HepG2 (cell line): ENCODE measurements around the gene CEP131. TPM values are rescaled to one million over a fixed set of nuclear protein-coding genes. Genes with fewer than 3 reads are reported as not detected.

ENCODE experiments used
- ADNP ChIP-seq: sonication (generic); formaldehyde crosslinking; IDR thresholded peaks from 2 replicates; pipeline ENCODE4 v1.4.0; 2020; ENCODE audit warnings: missing genetic modification reagents
- FOXP1 ChIP-seq, 2 experiments: fragments of 450-650 bp in 1 of 2; IDR thresholded peaks; 2 replicates each; pipeline ENCODE4 v1.6.1; 2017 to 2018; ENCODE audit warnings: antibody characterized with exemption in 1 of 2
- KLF12 ChIP-seq: sonication (generic); formaldehyde crosslinking; IDR thresholded peaks from 2 replicates; pipeline ENCODE4 v1.4.0; 2020; ENCODE audit warnings: missing genetic modification reagents, borderline replicate concordance
- PHF8 ChIP-seq: sonication (generic); formaldehyde crosslinking; IDR thresholded peaks from 2 replicates; pipeline ENCODE4 v1.5.0; 2020; ENCODE audit warnings: missing genetic modification reagents
- SOX6 ChIP-seq, 2 experiments: fragments of 450-650 bp in 1 of 2; sonication (generic) in 1 of 2; formaldehyde crosslinking in 1 of 2; IDR thresholded peaks; 2 replicates each; pipeline versions ENCODE4 v1.4.0 to v1.6.1; 2017 to 2020; ENCODE audit warnings: antibody characterized with exemption in 1 of 2, mild to moderate bottlenecking in 1 of 2, missing genetic modification reagents in 1 of 2
- SPEN ChIP-seq: sonication (generic); formaldehyde crosslinking; IDR thresholded peaks from 2 replicates; pipeline ENCODE4 v1.5.1; 2020; ENCODE audit warnings: low read depth, mild to moderate bottlenecking, missing genetic modification reagents
- STAG1 ChIP-seq: sonication (generic); formaldehyde crosslinking; IDR thresholded peaks from 2 replicates; pipeline ENCODE4 v1.4.0; 2020; ENCODE audit warnings: missing genetic modification reagents
- ZNF34 ChIP-seq: sonication (generic); formaldehyde crosslinking; IDR thresholded peaks from 2 replicates; pipeline ENCODE4 v1.4.0; 2020; ENCODE audit warnings: mild to moderate bottlenecking, missing genetic modification reagents, borderline replicate concordance
- ZNF343 ChIP-seq: sonication (generic); formaldehyde crosslinking; IDR thresholded peaks from 2 replicates; pipeline ENCODE4 v1.4.0; 2020; ENCODE audit warnings: mild to moderate bottlenecking, missing genetic modification reagents
- ZNF556 ChIP-seq: sonication (generic); formaldehyde crosslinking; IDR thresholded peaks from 2 replicates; pipeline ENCODE4 v1.4.0; 2020; ENCODE audit warnings: mild to moderate bottlenecking, missing genetic modification reagents, borderline replicate concordance
- ZSCAN22 ChIP-seq: sonication (generic); formaldehyde crosslinking; IDR thresholded peaks from 2 replicates; pipeline ENCODE4 v1.4.0; 2020; ENCODE audit warnings: mild to moderate bottlenecking, missing genetic modification reagents
- polyA plus RNA-seq, 8 experiments: library from polyadenylated mRNA; depleted of rRNA in 3 of 8; stranded (reverse) in 7 of 8; unstranded in 1 of 8; fragments of >200 nt; fragmentation: Illumina TruSeq in 4 of 8; extraction: Trizol in 4 of 8; gene quantifications; 2 replicates each; pipeline versions ENCODE4 v1.2.1 to v1.2.3, GENCODE V29; 2011 to 2016; ENCODE audit warnings: low read depth in 4 of 8, missing spikeins in 1 of 8, mixed read lengths in 1 of 8; ENCODE audit not compliant: insufficient read depth in 1 of 8
- total RNA-seq, 5 experiments: library from RNA; depleted of rRNA; stranded (reverse); fragments of >200 nt; fragmentation: Illumina TruSeq; extraction: Trizol; gene quantifications; 2 replicates each; pipeline ENCODE4 v1.2.3, GENCODE V29; 2016; ENCODE audit warnings: low read depth in 1 of 5
- TF ChIP-seq, protein P1 (sequence below): sonication (generic); formaldehyde crosslinking; IDR thresholded peaks from 2 replicates; pipeline ENCODE4 v1.4.0; 2020; ENCODE audit warnings: missing genetic modification reagents
- TF ChIP-seq, protein P2 (sequence below): sonication (generic); formaldehyde crosslinking; IDR thresholded peaks from 2 replicates; pipeline ENCODE4 v1.5.0; 2020; ENCODE audit warnings: mild to moderate bottlenecking, missing genetic modification reagents
- TF ChIP-seq, protein P3 (sequence below): sonication (generic); formaldehyde crosslinking; IDR thresholded peaks from 2 replicates; pipeline ENCODE4 v1.4.0; 2020; ENCODE audit warnings: low read depth, mild to moderate bottlenecking, missing genetic modification reagents
- TF ChIP-seq, protein P4 (sequence below): sonication (generic); formaldehyde crosslinking; IDR thresholded peaks from 2 replicates; pipeline ENCODE4 v1.4.0; 2020; ENCODE audit warnings: mild to moderate bottlenecking, low read depth, missing genetic modification reagents

CEP131 gene
- total and polyA plus RNA-seq, 2 of the 13 experiments (the other 11 are each of a cell fraction or from before 2014, with no cell fraction given): 5.0 to 16.8 TPM

DNA sequence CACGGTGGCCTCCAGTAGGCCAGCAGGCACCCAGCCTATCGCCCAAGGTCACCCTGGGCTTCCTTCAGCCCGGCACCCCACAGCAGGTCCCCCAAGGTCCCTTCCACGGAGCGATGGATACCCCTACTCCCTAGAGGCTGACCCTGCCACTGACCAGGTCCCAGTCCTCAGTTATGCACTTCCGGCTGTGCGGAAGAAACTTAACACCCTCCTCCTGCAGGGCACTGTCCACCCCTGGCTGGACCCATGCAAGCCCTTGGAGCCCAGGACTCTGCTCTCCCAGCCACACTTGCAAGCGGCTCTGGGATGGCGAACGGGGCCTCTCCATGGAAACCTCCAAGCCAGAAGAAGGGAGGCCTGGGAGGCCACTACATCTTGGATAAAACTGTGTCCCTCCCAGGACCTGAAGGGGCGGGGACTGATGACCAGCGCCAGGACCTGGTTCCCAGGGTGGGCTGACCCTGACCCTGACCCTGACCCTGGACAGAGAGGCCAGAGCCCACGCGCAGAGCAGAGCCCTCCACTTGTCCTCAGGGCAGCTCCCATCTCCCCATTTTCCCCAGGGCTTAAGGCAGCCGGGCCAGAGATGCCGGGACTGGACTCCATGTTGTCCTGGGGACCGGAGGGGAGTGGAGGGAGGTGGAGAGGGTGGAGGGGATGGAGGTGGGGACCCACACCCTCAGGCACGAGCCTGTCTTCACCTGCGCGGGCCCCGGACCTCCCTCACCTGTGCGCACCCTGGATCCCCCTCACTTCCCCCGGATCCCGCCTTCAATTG lies 734 bp downstream of the CEP131 start (continued):
- TF ChIP-seq, protein P1, sequence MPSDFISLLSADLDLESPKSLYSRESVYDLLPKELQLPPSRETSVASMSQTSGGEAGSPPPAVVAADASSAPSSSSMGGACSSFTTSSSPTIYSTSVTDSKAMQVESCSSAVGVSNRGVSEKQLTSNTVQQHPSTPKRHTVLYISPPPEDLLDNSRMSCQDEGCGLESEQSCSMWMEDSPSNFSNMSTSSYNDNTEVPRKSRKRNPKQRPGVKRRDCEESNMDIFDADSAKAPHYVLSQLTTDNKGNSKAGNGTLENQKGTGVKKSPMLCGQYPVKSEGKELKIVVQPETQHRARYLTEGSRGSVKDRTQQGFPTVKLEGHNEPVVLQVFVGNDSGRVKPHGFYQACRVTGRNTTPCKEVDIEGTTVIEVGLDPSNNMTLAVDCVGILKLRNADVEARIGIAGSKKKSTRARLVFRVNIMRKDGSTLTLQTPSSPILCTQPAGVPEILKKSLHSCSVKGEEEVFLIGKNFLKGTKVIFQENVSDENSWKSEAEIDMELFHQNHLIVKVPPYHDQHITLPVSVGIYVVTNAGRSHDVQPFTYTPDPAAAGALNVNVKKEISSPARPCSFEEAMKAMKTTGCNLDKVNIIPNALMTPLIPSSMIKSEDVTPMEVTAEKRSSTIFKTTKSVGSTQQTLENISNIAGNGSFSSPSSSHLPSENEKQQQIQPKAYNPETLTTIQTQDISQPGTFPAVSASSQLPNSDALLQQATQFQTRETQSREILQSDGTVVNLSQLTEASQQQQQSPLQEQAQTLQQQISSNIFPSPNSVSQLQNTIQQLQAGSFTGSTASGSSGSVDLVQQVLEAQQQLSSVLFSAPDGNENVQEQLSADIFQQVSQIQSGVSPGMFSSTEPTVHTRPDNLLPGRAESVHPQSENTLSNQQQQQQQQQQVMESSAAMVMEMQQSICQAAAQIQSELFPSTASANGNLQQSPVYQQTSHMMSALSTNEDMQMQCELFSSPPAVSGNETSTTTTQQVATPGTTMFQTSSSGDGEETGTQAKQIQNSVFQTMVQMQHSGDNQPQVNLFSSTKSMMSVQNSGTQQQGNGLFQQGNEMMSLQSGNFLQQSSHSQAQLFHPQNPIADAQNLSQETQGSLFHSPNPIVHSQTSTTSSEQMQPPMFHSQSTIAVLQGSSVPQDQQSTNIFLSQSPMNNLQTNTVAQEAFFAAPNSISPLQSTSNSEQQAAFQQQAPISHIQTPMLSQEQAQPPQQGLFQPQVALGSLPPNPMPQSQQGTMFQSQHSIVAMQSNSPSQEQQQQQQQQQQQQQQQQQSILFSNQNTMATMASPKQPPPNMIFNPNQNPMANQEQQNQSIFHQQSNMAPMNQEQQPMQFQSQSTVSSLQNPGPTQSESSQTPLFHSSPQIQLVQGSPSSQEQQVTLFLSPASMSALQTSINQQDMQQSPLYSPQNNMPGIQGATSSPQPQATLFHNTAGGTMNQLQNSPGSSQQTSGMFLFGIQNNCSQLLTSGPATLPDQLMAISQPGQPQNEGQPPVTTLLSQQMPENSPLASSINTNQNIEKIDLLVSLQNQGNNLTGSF (CRISPR knock-in tag): 0 out of 2 replicates have a peak, but pooled peaks have one; percentile 48
- TF ChIP-seq KLF12 (CRISPR knock-in tag) (0 out of 2 replicates have a peak, but pooled peaks have one; percentile 49), ZNF556 (CRISPR knock-in tag) (0 out of 2 replicates have a peak, but pooled peaks have one; percentile 25), FOXP1 (IDR thresholded peaks at IDR 0.05) (no peak), FOXP1 (CRISPR knock-in tag; IDR thresholded peaks at IDR 0.05) (no peak), SOX6 (IDR thresholded peaks at IDR 0.05) (no peak), SOX6 (CRISPR knock-in tag; IDR thresholded peaks at IDR 0.05) (0 out of 2 replicates have a peak, but pooled peaks have one; percentile 19), PHF8 (peak; percentile 42), ZNF343 (CRISPR knock-in tag) (peak; percentile 21; the same call in 1 of the 2 replicates), ZNF34 (CRISPR knock-in tag) (0 out of 2 replicates have a peak, but pooled peaks have one; percentile 16), SPEN (CRISPR knock-in tag) (no peak; the same call in 1 of the 2 replicates), ZSCAN22 (CRISPR knock-in tag) (0 out of 2 replicates have a peak, but pooled peaks have one; percentile 28), ADNP (CRISPR knock-in tag) (no peak), STAG1 (CRISPR knock-in tag) (0 out of 2 replicates have a peak, but pooled peaks have one; percentile 12)
- TF ChIP-seq, protein P2, sequence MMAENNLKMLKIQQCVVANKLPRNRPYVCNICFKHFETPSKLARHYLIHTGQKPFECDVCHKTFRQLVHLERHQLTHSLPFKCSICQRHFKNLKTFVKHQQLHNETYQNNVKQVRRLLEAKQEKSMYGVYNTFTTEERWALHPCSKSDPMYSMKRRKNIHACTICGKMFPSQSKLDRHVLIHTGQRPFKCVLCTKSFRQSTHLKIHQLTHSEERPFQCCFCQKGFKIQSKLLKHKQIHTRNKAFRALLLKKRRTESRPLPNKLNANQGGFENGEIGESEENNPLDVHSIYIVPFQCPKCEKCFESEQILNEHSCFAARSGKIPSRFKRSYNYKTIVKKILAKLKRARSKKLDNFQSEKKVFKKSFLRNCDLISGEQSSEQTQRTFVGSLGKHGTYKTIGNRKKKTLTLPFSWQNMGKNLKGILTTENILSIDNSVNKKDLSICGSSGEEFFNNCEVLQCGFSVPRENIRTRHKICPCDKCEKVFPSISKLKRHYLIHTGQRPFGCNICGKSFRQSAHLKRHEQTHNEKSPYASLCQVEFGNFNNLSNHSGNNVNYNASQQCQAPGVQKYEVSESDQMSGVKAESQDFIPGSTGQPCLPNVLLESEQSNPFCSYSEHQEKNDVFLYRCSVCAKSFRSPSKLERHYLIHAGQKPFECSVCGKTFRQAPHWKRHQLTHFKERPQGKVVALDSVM (CRISPR knock-in tag): peak; percentile 69
- TF ChIP-seq, protein P3, sequence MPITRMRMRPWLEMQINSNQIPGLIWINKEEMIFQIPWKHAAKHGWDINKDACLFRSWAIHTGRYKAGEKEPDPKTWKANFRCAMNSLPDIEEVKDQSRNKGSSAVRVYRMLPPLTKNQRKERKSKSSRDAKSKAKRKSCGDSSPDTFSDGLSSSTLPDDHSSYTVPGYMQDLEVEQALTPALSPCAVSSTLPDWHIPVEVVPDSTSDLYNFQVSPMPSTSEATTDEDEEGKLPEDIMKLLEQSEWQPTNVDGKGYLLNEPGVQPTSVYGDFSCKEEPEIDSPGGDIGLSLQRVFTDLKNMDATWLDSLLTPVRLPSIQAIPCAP (CRISPR knock-in tag): peak; percentile 17; the same call in 1 of the 2 replicates
- TF ChIP-seq, protein P4, sequence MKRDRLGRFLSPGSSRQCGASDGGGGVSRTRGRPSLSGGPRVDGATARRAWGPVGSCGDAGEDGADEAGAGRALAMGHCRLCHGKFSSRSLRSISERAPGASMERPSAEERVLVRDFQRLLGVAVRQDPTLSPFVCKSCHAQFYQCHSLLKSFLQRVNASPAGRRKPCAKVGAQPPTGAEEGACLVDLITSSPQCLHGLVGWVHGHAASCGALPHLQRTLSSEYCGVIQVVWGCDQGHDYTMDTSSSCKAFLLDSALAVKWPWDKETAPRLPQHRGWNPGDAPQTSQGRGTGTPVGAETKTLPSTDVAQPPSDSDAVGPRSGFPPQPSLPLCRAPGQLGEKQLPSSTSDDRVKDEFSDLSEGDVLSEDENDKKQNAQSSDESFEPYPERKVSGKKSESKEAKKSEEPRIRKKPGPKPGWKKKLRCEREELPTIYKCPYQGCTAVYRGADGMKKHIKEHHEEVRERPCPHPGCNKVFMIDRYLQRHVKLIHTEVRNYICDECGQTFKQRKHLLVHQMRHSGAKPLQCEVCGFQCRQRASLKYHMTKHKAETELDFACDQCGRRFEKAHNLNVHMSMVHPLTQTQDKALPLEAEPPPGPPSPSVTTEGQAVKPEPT (CRISPR knock-in tag): peak; percentile 74; the same call in 1 of the 2 replicates
